NCI-H128 (cell line): Measurements from ENCODE around the gene HOATZ.

Experiments
- DNase-seq: peaks from one replicate; lab custom pipeline; 2025; ENCODE audit not compliant: unreplicated experiment; lab: John Stamatoyannopoulos, UW

The HOATZ gene

GRCh38 chr11:111521135-111521534, 6.6 kb downstream of the HOATZ start:
- no peak for DNase-seq

GRCh38 chr11:111522426-111522825, 7.8 kb downstream of the HOATZ start:
- no peak for DNase-seq

- no peak for DNase-seq
These were observed 8.8 kb downstream of the HOATZ start for GRCh38 chr11:111523343-111523742.

GRCh38 chr11:111524056-111524455, 9.5 kb downstream of the HOATZ start:
- no peak for DNase-seq

- no peak for DNase-seq
These were observed 10.9 kb downstream of the HOATZ start for GRCh38 chr11:111525456-111525855.

- no peak for DNase-seq
These were observed 11.9 kb downstream of the HOATZ start for GRCh38 chr11:111526501-111526900.

- DNase-seq, result no peak
These were observed 12.7 kb downstream of the HOATZ start for GRCh38 chr11:111527279-111527678.

GRCh38 chr11:111528557-111528956, 14.0 kb downstream of the HOATZ start:
- no peak for DNase-seq

- DNase-seq, result no peak
These were observed 15.5 kb downstream of the HOATZ start for GRCh38 chr11:111530091-111530490.

GRCh38 chr11:111531136-111531535, 16.6 kb downstream of the HOATZ start:
- no peak for DNase-seq

GRCh38 chr11:111531687-111532364, 17.2 kb downstream of the HOATZ start:
- no peak for DNase-seq

- no peak for DNase-seq
These were observed 17.8 kb downstream of the HOATZ start for GRCh38 chr11:111532365-111532709.

GRCh38 chr11:111535281-111535680, 20.7 kb downstream of the HOATZ start:
- no peak for DNase-seq

GRCh38 chr11:111537336-111537860, 22.8 kb downstream of the HOATZ start:
- DNase-seq, result no peak

GRCh38 chr11:111538407-111539114, 24.0 kb downstream of the HOATZ start:
- DNase-seq, result no peak

GRCh38 chr11:111539426-111540113, 25.0 kb downstream of the HOATZ start:
- DNase-seq, result no peak

GRCh38 chr11:111540114-111540936, 25.7 kb downstream of the HOATZ start, which contains the start of gene LAYN:
Gene LAYN, plus strand, starts transcription at chr11:111540720. Its CDS starts 124 bp downstream, at chr11:111540844.
- no peak for DNase-seq

GRCh38 chr11:111540937-111541253, 26.3 kb downstream of the HOATZ start:
- no peak for DNase-seq

GRCh38 chr11:111541254-111542061, 26.9 kb downstream of the HOATZ start:
- no peak for DNase-seq

GRCh38 chr11:111542606-111543275, 28.2 kb downstream of the HOATZ start:
- no peak for DNase-seq
